Measurements from ENCODE around the gene DEK.

The DEK gene

DNA sequence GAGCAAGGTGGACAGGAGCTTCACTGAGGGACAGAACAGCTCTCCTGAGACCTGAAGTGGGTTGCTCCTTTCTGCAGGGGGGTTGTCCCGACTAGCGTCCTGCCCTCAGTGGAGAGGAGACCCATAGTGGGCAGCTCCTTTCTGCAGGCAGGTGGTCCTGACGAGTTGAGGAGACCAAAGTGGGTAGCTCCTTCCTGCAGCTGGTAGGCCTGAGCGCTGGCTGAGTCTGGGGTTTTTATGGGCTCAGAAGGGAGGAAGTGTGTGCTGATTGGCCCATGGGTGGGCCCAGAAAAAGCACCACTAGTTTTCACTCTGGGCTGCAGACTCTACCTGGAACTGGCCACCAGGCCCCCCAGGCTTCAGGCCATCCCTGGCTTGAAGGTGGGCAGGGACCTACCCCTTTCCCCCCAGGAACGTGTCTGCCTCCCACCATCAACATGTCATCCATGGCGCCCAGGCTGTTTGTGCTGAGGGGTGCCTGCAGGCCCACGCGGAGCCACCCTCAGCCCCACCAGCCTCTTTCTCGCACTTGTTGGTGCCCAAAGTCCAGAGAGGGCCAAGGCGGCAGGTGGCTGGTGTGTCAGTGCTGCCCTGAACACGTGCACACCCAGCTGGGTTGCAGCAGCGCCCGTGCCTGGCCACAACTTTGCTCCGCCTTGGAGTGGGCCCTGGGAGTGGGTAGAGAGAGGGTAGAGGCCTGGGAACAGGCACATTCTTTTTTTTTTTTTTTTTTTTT lies 1.6 kb upstream of the DEK start:
- DNase-seq (ENCODE audit: low spot score) = no peak

DNA sequence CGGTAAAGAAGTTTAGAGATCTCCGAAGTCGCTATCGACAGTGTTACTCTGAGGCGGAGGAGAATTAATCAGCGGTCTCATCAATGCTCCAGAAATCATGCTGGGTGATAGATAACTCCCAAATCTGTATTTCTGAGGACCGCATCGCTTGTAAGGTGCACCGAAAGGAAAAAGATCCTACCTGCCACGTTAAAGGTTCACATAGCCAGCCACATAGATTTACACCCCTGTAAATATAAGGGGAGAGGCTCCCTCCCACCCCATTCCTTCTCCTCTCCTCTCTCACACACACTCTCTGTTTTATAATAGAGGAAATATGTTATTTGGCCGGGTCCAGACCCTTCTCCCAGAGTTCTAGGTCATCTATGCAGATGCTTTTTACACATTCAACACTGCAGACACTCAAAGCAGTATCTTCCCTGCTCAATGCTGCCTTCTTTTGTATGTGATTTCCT lies 620 bp upstream of the DEK start:
- DNase-seq (ENCODE audit: low spot score) = no peak

DNA sequence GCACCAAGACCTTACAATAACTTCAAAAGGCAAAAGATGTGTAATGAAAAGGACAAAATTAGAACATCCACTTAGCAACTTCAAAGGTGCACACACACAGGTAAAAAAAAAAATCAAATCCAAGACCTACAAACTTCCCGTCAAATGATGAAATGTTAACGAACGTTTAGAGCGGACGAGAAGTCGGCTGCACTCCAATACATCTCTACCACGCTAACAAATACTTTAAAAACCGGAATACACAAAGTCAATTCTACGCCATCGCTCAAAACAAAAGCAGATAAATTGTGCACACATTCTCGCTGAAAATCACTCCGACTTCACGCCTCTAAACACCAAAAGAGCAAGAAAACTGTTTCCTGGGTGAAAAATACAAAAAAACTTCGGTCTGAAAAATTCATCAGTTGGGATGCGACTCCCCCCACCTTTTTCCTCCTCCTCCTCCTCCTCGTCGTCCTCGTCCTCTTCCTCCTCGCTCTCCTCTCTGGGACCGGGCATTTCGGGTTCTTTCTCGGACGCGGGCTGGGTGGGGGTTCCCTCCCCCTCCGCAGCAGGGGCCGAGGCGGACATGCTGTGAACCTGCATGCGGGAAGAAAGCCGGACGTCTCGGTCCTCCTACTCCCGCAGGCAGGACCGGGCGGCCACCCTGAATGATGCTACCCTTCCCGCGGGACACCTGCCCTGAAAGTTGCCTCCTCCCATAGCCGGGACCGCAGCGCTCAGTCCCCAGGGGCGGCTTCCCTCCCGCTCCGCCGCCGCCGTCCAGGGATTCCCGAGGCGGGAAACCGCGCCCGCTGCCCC lies 712 bp downstream of the DEK start:
- no peak for DNase-seq (ENCODE audit: low spot score)

GRCh38 chr6:18262702-18263417 lies 1.5 kb downstream of the DEK start:
- DNase-seq (ENCODE audit: low spot score) = no peak

DNA sequence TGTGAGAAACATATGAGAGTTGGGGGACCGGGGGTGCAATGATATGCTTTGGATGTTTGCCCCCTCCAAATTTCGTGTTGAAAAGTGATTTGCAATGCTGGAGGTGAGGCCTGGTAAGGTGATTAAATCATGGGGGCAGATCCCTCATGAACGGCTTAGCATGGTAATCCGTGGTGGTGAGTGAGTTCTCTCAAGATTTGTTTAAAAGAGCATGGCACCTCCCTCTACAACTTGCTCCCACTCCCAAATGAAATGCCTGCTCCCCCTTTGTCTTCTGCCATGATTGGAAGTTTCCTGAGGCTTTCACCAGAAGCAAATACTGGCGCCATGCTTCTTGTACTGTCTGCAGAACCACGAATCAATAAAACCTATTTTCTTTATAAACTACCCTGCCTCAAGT lies 2.5 kb downstream of the DEK start:
- DNase-seq (ENCODE audit: low spot score) = no peak

- DNase-seq (ENCODE audit: low spot score) = no peak
Measured at GRCh38 chr6:18260448-18261106, 3.8 kb downstream of the DEK start.

GRCh38 chr6:18259675-18260447 lies 4.5 kb downstream of the DEK start:
- DNase-seq (ENCODE audit: low spot score) = no peak

DNA sequence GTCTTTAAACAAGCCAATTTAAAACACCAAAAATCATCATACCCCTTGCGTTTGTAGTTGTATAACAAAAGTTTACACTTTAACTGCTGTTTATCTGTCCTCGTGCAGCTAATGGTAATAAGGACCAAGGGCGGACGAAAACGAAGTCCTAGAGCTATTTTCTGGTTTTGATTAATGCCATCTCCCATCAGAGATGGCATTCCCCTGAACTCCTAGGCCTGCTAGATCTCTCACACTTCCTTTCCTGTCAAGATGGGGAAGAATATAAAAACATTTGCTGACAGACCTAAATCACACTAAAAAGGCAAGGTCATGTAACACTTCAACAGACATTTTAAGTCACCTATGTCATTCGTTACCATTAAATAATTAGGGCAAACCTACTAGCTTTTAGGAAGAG lies 9.5 kb downstream of the DEK start:
- DNase-seq (ENCODE audit: low spot score) = no peak

DNA sequence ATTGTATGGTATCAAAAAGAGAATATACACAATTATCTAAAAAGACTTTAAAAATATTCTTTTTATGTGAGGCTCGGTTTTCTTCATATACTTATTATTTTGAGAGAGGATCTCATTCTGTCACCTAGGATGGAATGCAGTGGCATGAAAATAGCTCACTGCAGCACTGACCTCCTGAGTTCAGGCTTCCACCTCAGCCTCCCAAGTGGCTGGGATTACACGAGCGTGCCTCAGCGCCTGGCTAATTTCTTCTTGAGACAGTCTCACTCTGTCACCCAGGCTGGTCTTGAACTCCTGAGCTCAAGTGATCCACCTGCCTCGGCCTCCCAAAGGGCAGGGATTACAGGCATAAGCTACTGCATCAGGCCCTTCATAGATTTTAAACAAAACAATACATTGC lies 10.7 kb downstream of the DEK start:
- no peak for DNase-seq (ENCODE audit: low spot score)

DNA sequence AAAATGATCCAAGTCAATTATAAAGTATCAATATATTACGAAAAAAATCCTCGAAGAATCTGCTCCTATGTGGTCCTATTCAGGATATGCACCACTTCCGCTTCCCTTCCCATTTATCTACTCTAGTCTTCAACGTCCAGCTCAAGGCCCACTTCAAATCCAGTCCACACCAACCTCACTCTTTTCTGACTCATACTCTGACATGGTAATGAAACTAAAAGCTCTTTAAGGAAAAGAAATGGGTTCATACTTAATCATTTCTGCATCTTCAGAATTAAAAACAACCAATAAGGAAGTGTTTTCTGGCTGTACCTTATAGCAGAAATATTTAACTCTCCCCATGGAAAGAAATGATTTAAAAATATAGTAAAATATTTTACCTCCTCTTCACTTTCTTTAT lies 15.1 kb downstream of the DEK start:
- no peak for DNase-seq (ENCODE audit: low spot score)

GRCh38 chr6:18248698-18249097 lies 15.6 kb downstream of the DEK start:
- no peak for DNase-seq (ENCODE audit: low spot score)

GRCh38 chr6:18247002-18247401 lies 17.3 kb downstream of the DEK start:
- no peak for DNase-seq (ENCODE audit: low spot score)

GRCh38 chr6:18246205-18246604 lies 18.1 kb downstream of the DEK start:
- DNase-seq (ENCODE audit: low spot score) = no peak

- no peak for DNase-seq (ENCODE audit: low spot score)
Measured at GRCh38 chr6:18245642-18246041, 18.7 kb downstream of the DEK start.

GRCh38 chr6:18245079-18245478 lies 19.3 kb downstream of the DEK start:
- DNase-seq (ENCODE audit: low spot score) = no peak

DNA sequence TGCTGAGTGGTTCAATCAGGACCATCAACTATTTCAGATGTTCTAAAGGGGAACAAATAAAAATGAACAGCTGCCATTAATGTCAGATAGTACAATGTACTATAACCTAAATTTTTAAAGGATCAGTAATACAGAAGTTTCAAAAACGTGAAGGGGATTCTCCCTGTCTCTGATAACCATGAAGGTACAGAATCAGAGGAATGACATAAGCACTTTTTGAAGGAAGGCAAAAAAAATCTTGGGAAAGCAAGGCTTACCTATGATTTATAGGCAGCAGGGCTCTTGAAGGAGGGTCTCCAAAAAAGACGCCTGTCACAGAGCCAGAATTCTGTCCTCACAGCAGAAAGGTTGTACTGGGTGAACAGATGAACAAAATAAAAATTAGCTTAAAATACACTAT lies 20.1 kb downstream of the DEK start:
- no peak for DNase-seq (ENCODE audit: low spot score)

DNA sequence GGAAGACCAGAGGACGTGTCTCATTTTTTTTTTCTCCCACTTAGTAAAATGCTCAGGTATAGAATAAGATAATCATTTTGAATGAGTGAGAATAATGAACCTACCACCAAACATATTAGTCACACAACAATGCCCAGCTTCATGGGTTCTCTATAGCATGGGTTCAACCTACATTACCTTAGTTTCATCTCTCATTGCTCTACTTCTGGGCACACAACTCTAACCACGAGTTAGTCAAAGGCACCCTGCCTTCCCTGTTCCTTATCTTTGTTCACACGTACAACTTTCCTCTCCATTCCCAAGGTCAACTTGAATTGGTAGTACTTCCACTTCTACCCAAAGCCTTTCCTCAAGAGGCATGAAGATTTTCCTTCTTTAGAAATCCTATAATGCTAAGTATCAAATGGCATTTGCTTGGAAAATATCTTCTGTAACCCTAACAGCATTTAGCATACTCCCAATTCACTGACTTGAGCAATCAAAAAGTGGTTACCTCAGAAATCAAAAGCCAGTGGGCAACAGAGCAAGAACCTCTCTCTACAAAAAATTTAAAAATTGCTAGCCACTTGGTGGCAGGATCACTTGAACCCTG lies 20.9 kb downstream of the DEK start:
- DNase-seq (ENCODE audit: low spot score) = no peak

GRCh38 chr6:18242062-18242851 lies 22.1 kb downstream of the DEK start:
- peak; percentile 87 for DNase-seq (ENCODE audit: low spot score)

GRCh38 chr6:18241208-18242038 lies 22.9 kb downstream of the DEK start:
- DNase-seq (ENCODE audit: low spot score) = no peak

All from kidney capillary endothelial cell (primary cell).